Measurements from ENCODE around the gene EHF.

EHF gene

DNA sequence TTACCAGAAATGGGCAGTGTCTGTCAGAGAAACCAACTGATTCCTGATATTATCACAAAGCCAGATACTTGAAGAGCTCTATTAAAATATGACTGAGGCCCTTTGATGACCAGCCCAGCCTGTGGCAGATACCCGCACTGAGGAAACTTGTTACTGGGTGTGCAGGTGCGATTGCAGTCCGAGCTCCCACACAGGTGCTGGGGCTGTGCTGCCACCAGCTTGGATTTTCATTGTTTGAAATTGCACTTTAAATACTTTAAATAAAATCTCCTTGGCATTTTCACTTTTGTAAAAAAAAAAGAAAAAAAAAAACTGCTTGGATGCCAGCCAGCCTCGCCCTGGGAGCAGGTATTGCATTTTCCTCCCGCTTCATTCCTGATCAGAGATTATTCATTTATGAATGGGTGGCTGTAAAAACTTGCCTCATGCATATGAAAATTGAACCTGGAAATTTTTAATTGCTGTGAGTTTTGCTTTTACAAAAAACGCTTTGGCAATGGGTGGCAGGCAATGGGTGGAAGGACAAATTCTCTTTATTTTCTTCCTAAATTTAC lies 21.2 kb downstream of the EHF start:
- Histone ChIP-seq H3K4me1 (peaks cover 32% of the 10 kb centered on the region), H3K9ac (no peak overlapping the region)

DNA sequence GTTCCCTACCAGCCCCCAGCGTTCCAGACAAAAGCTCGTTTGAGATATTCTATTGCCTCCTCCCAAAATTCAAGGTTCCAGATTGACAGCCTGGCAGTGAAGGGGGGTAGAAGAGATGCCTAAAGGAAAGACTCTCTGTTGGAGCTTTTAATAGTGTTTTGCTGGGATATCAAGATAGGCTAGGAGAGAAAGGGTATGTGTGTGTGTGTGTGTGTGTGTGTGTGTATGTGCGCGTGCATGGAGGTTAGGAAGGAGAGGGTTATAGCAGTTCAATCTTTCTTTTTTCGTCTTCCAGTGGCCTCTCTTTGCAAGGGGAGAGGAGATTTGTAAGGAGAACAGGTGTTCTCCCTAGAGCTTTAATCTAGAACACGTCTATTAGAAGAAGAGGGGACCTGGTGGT lies 22.0 kb downstream of the EHF start:
- no peaks in the 10 kb centered on the region for H3K9me3 ChIP-seq (ENCODE audit: control insufficient read depth, low read length)
- peak overlapping the region; percentile 75 for H3K27ac ChIP-seq
- peaks cover 32% of the 10 kb centered on the region for H3K4me1 ChIP-seq
- no peak overlapping the region for H3K4me3 ChIP-seq (ENCODE audit: low read depth, low read length)
- TF ChIP-seq, protein P1, sequence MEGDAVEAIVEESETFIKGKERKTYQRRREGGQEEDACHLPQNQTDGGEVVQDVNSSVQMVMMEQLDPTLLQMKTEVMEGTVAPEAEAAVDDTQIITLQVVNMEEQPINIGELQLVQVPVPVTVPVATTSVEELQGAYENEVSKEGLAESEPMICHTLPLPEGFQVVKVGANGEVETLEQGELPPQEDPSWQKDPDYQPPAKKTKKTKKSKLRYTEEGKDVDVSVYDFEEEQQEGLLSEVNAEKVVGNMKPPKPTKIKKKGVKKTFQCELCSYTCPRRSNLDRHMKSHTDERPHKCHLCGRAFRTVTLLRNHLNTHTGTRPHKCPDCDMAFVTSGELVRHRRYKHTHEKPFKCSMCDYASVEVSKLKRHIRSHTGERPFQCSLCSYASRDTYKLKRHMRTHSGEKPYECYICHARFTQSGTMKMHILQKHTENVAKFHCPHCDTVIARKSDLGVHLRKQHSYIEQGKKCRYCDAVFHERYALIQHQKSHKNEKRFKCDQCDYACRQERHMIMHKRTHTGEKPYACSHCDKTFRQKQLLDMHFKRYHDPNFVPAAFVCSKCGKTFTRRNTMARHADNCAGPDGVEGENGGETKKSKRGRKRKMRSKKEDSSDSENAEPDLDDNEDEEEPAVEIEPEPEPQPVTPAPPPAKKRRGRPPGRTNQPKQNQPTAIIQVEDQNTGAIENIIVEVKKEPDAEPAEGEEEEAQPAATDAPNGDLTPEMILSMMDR (IDR thresholded peaks at IDR 0.05): no peak
- no peak overlapping the region for H3K9ac ChIP-seq
- no peak overlapping the region for H3K4me2 ChIP-seq (ENCODE audit: low read length)
- H3K27me3 ChIP-seq (ENCODE audit: control insufficient read depth, insufficient read depth, low read length): no peaks in the 10 kb centered on the region
- H3K79me2 ChIP-seq: no peaks in the 10 kb centered on the region
- peak overlapping the region; percentile 1 for H2AFZ ChIP-seq
- H3K36me3 ChIP-seq (ENCODE audit: control insufficient read depth, insufficient read depth, low read length): no peaks in the 10 kb centered on the region

More for the DNA sequence above, 21.2 kb downstream of the EHF start:
- Histone ChIP-seq H3K4me2 (ENCODE audit: low read length) (peak overlapping the region; percentile 12), H3K4me3 (ENCODE audit: low read depth, low read length) (no peak overlapping the region), H3K9me3 (ENCODE audit: control insufficient read depth, low read length) (no peaks in the 10 kb centered on the region), H3K27ac (peak overlapping the region; percentile 75), H2AFZ (no peak overlapping the region), H3K27me3 (ENCODE audit: control insufficient read depth, insufficient read depth, low read length) (no peaks in the 10 kb centered on the region), H3K79me2 (no peaks in the 10 kb centered on the region), H3K36me3 (ENCODE audit: control insufficient read depth, insufficient read depth, low read length) (no peaks in the 10 kb centered on the region)
- TF ChIP-seq, protein P1 (IDR thresholded peaks at IDR 0.05): no peak

DNA sequence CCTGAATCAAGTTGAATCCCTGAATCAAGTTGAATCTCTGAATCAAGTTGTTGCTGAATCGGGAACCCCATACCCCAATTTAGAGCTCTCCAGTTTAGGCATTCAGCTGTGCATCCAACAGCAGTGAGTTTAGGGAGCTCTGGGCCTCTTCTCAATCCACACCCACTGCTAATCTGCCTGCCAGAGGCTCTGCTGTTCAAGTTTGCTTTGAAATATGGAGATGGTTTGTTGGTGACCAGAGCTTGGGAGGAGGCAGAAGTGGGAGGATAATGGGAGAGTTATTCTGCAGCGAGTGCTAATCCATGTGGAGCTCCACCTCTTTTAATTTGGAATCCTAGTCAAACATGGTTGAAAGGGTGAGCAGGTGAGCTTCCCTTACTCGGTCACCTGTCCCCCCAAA lies 22.4 kb downstream of the EHF start:
- Histone ChIP-seq H3K9ac (no peak overlapping the region), H3K36me3 (ENCODE audit: control insufficient read depth, insufficient read depth, low read length) (no peaks in the 10 kb centered on the region), H2AFZ (peak overlapping the region; percentile 28), H3K27me3 (ENCODE audit: control insufficient read depth, insufficient read depth, low read length) (no peaks in the 10 kb centered on the region), H3K4me1 (peaks cover 32% of the 10 kb centered on the region), H3K9me3 (ENCODE audit: control insufficient read depth, low read length) (no peaks in the 10 kb centered on the region), H3K27ac (peak overlapping the region; percentile 4), H3K4me3 (ENCODE audit: low read depth, low read length) (no peak overlapping the region), H3K4me2 (ENCODE audit: low read length) (no peak overlapping the region), H3K79me2 (no peaks in the 10 kb centered on the region)
- TF ChIP-seq, protein P1 (IDR thresholded peaks at IDR 0.05): no peak

DNA sequence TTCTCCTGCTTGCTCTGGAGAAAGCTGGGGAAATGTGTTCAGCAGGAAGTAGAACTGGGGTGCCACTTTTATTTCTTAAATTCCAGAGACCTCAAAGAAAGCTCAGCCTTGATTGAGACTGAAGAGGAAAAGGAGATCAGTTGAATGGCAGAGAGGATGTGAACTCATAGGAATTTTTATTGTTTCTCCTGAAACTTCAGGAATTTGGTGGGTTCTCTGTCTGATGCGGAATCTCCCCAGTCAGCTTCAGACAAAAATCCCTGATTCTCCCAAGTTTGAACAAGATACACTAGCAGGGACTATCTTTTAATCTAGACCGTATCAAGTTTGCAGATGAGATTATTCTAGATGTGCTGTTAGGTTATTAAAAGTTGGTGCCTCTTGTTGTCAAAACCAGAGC lies 23.0 kb downstream of the EHF start:
- Histone ChIP-seq H3K36me3 (ENCODE audit: control insufficient read depth, insufficient read depth, low read length) (no peaks in the 10 kb centered on the region), H3K27me3 (ENCODE audit: control insufficient read depth, insufficient read depth, low read length) (no peaks in the 10 kb centered on the region), H3K4me2 (ENCODE audit: low read length) (no peak overlapping the region), H3K9ac (no peak overlapping the region), H3K9me3 (ENCODE audit: control insufficient read depth, low read length) (no peaks in the 10 kb centered on the region), H2AFZ (peak overlapping the region; percentile 28), H3K4me3 (ENCODE audit: low read depth, low read length) (no peak overlapping the region), H3K79me2 (no peaks in the 10 kb centered on the region), H3K4me1 (peaks cover 32% of the 10 kb centered on the region), H3K27ac (no peak overlapping the region)
- TF ChIP-seq, protein P1 (IDR thresholded peaks at IDR 0.05): no peak
